A673 (cell line): ENCODE measurements around the gene DCAF15. TPM values are rescaled to one million over a fixed set of nuclear protein-coding genes. Genes with fewer than 3 reads are reported as not detected.

Experiments
- BruUV-seq: library from RNA; stranded (reverse); fragments of 400-500 nt; replicated peaks from 2 replicates; lab custom pipeline; 2021; lab: Mats Ljungman, UMichigan
- CTCF ChIA-PET: fragments of 300-600 bp; sonication (Branson Sonifier 250); formaldehyde crosslinking; loops from one replicate; lab custom pipeline; 2022; ENCODE audit warnings: antibody characterized with exemption; lab: Charles Lee
- POLR2A ChIA-PET: fragments of 300-600 bp; sonication (Branson Sonifier 250); formaldehyde crosslinking; loops from one replicate; lab custom pipeline; 2022; ENCODE audit warnings: antibody characterized with exemption; ENCODE audit not compliant: low non-redundant PET; lab: Charles Lee
- DNase-seq: peaks from one replicate; pipeline ENCODE4 v3.0.0-alpha.2; 2015; ENCODE audit warnings: low spot score
- H3K27ac ChIP-seq: fragments of 200-600 bp; sonication (generic); 2 replicates; pipeline ENCODE4 v1.5.1; 2016; ENCODE audit warnings: mixed run types, low read depth, mild to moderate bottlenecking, mixed read lengths, antibody characterized with exemption, low read length; ENCODE audit not compliant: poor library complexity, severe bottlenecking
- H3K27me3 ChIP-seq: fragments of 200-600 bp; sonication (generic); replicated peaks from 2 replicates; pipeline ENCODE4 v1.6.1; 2017; ENCODE audit warnings: mixed run types, low read depth, mild to moderate bottlenecking, mixed read lengths, antibody characterized with exemption, low read length; ENCODE audit not compliant: insufficient read depth, poor library complexity
- H3K36me3 ChIP-seq: fragments of 200-600 bp; sonication (generic); 2 replicates; pipeline ENCODE4 v1.6.1; 2016; ENCODE audit warnings: mixed run types, mild to moderate bottlenecking, mixed read lengths, antibody characterized with exemption, low read length; ENCODE audit not compliant: insufficient read depth, poor library complexity, severe bottlenecking
- H3K4me1 ChIP-seq: fragments of 200-600 bp; sonication (generic); 2 replicates; pipeline ENCODE4 v1.6.1; 2017; ENCODE audit warnings: mixed run types, mild to moderate bottlenecking, mixed read lengths, antibody characterized with exemption, low read length; ENCODE audit not compliant: insufficient read depth, poor library complexity, severe bottlenecking
- H3K4me3 ChIP-seq: fragments of 200-600 bp; sonication (generic); 2 replicates; pipeline ENCODE4 v1.5.1; 2016; ENCODE audit warnings: low read depth, mixed run types, mild to moderate bottlenecking, mixed read lengths, low read length; ENCODE audit not compliant: poor library complexity, severe bottlenecking
- H3K9me3 ChIP-seq: fragments of 200-600 bp; sonication (generic); 2 replicates; pipeline ENCODE4 v1.6.1; 2016; ENCODE audit warnings: mixed run types, low read depth, mild to moderate bottlenecking, mixed read lengths, antibody characterized with exemption, low read length; ENCODE audit not compliant: poor library complexity, severe bottlenecking
- EZH2 ChIP-seq: fragments of 200-600 bp; sonication (generic); IDR thresholded peaks from 2 replicates; pipeline ENCODE4 v1.6.1; 2017; ENCODE audit warnings: borderline replicate concordance, low read depth, mild to moderate bottlenecking, mixed read lengths, antibody characterized with exemption, low read length; ENCODE audit not compliant: poor library complexity, severe bottlenecking
- intact Hi-C: fragments of 100-400 bp; cut with micrococcal nuclease; formaldehyde crosslinking; loops from one replicate; pipeline ENCODE4 v1.10.0; 2022; ENCODE audit not compliant: unreplicated experiment
- total RNA-seq: library from RNA; stranded (reverse); gene quantifications from 2 replicates; pipeline ENCODE4 v1.2.3, GENCODE V29; 2021
- TF ChIP-seq, protein P1 (sequence below): fragments of 300-800, 200-600 bp; sonication (generic); conservative IDR thresholded peaks from 2 replicates; pipeline ENCODE4 v1.5.1; 2017; ENCODE audit warnings: low read depth, mild to moderate bottlenecking, antibody characterized with exemption, low read length, moderate library complexity, mixed read lengths

The DCAF15 gene
- total RNA-seq, 1 experiment from 2014 or later = 65.4 TPM

DNA sequence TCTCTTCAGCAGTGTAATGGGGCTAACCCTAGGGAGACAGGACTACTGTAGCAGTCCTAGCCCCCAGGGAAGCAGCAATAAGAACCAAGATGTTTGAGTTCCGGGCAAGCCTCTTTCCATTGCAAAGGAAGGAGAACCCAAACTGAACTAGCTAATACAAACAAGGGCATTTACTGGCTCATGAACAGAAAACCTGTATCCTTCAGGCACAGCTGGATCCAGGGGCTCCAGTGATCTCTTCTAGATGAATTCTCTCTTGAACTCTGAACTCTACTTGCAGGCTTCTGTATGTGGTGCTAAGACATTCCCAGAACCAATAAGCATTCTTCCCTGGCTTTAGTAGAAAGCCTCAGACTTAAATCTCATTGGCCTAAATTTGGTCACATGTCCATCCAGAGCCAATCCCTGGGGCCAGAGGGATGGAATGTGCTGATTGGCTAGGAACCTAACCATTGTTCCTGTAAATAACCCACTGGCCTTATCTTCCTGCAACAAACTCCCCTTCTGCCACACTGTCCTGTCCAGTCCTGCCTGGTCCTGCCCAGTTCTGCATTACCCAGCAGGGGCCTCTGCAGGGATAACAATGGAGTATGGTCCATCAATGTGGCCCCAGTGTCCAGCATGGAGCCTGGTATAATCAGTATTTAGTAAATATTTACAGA, 10.2 kb upstream of the DCAF15 start:
- no peak for TF ChIP-seq EZH2
- TF ChIP-seq, protein P1, sequence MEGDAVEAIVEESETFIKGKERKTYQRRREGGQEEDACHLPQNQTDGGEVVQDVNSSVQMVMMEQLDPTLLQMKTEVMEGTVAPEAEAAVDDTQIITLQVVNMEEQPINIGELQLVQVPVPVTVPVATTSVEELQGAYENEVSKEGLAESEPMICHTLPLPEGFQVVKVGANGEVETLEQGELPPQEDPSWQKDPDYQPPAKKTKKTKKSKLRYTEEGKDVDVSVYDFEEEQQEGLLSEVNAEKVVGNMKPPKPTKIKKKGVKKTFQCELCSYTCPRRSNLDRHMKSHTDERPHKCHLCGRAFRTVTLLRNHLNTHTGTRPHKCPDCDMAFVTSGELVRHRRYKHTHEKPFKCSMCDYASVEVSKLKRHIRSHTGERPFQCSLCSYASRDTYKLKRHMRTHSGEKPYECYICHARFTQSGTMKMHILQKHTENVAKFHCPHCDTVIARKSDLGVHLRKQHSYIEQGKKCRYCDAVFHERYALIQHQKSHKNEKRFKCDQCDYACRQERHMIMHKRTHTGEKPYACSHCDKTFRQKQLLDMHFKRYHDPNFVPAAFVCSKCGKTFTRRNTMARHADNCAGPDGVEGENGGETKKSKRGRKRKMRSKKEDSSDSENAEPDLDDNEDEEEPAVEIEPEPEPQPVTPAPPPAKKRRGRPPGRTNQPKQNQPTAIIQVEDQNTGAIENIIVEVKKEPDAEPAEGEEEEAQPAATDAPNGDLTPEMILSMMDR = no peak
- Histone ChIP-seq H3K27ac (no peak overlapping the region), H3K4me3 (no peak overlapping the region), H3K4me1 (no peaks in the 10 kb centered on the region), H3K27me3 (no peaks in the 10 kb centered on the region), H3K36me3 (no peaks in the 10 kb centered on the region), H3K9me3 (no peaks in the 10 kb centered on the region)
- ChIA-PET POLR2A (no interaction called here), CTCF (interaction anchor here (0.5 kb wide), 1 partner anchor 98 kb away, joined by 14 read pairs; no protein-coding TSS in a partner anchor)
- DNase-seq = no peak
- no TSS peak for BruUV-seq
- intact Hi-C loops = no loop called here

DNA sequence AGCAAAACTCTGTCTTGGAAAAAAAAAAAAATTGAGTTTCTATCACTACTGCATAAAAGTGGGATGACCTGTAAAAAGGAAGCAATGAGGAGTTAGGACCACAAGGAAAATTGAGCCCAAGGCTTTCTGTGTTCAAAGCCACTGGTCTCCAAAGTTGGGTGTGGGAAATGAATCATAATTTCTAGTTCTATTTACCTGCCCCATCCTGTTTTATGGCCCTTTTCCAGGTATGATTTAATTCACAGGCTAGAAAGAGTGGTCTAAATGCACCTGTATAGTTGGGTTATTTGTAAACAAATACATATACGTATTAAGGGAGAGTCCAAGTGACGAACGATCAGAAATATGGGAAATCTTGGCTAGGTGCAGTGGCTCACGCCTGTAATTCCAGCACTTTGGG, 5.9 kb upstream of the DCAF15 start:
- ChIA-PET POLR2A (no interaction called here), CTCF (no interaction called here)
- intact Hi-C loops = no loop called here
- H3K4me1 ChIP-seq = no peaks in the 10 kb centered on the region
- H3K27me3 ChIP-seq = no peaks in the 10 kb centered on the region
- BruUV-seq = no TSS peak
- no peak overlapping the region for H3K27ac ChIP-seq
- no peak for DNase-seq
- no peaks in the 10 kb centered on the region for H3K36me3 ChIP-seq
- no peak for TF ChIP-seq EZH2
- TF ChIP-seq, protein P1 = no peak
- no peak overlapping the region for H3K4me3 ChIP-seq
- no peaks in the 10 kb centered on the region for H3K9me3 ChIP-seq

DNA sequence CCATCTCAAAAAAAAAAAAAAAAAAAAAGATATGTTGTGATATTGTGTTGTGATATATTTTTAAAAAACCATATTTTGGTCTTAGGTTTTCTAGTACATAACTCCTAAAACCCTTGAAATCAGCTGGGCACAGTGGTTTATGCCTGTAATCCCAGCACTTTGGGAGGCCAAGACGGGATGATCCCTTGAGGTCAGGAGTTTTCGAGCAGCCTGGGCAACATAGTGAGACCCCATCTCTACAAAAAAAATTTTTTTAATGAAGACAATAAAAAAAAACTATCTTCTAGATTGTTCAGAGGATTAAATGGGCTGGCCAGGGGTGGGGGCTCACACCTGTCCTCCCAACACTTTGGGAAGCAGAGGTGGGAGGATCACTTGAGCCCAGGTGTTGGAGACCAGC, 1.3 kb upstream of the DCAF15 start:
- no peaks in the 10 kb centered on the region for H3K9me3 ChIP-seq
- H3K27me3 ChIP-seq = no peaks in the 10 kb centered on the region
- no peak for TF ChIP-seq EZH2
- TF ChIP-seq, protein P1 = no peak
- intact Hi-C loops = no loop called here
- peaks cover 14% of the 10 kb centered on the region for H3K4me1 ChIP-seq
- no peak overlapping the region for H3K4me3 ChIP-seq
- no peak overlapping the region for H3K27ac ChIP-seq
- BruUV-seq = no TSS peak
- ChIA-PET CTCF (no interaction called here), POLR2A (no interaction called here)
- no peak for DNase-seq
- peaks cover 11% of the 10 kb centered on the region for H3K36me3 ChIP-seq
